Renal cortical epithelial cell (primary cell): Measurements from ENCODE around the gene ZNF419. TPM values are rescaled to one million over a fixed set of nuclear protein-coding genes. Genes with fewer than 3 reads are reported as not detected.
"Not testable (repeated sequence)": the region's sequence is repeated elsewhere in the genome, so short reads cannot be mapped to it uniquely, and the experiment has no call there.

Experiments
- DNase-seq: peaks from one replicate; pipeline ENCODE4 v3.0.0-alpha.2; 2011; ENCODE audit warnings: low read depth
- total RNA-seq: library from RNA; depleted of rRNA; stranded (reverse); fragments of >200 nt; gene quantifications from 2 replicates; pipeline ENCODE4 v1.2.3, GENCODE V29; 2014

ZNF419 gene
- 6.3 and 10.2 TPM in 2 replicates for total RNA-seq

DNA sequence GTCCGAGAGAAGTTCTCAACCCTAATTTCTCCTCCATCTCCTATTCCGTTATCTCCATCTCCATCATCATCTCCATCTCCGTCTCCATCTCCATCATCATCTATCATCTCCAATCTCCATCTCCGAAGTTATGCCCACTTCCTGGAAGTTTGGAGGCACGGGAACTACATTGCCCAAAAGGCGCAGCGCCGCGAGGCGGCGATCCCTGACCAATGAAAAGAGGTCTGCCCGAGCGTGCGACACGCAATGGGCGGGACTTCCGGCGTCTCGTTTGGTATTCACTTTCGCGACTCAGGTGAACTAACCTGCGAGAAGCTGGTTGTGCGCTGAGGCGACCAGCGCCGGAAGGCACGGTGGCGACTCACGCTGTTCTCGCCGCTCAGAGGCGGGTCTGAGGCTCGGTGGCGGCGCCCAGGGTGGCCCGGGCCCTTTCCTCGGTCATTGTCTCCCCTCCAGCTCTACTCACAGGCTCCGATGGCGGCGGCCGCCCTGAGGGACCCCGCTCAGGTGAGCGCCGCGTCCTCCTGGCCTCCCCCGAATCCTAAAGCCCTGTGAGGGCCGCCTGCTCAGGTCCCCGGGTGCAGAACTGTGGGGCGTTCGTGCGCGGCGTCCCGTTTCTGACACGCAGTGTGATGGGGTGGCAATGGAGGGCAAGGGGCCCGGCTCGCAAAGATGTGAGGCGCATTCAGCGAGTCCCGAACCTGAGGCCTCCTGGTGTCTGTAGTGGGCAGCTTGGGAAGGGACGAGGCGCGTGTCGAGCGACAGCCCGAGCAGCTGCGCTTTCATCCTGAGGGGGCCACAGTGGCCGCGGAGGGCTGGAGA is at the start of gene ZNF419:
ZNF419 (plus strand) TSS at position 274 of the 822 bp plus-strand sequence; CDS start at position 475, 201 bp downstream.
- peak; percentile 82 for DNase-seq

DNA sequence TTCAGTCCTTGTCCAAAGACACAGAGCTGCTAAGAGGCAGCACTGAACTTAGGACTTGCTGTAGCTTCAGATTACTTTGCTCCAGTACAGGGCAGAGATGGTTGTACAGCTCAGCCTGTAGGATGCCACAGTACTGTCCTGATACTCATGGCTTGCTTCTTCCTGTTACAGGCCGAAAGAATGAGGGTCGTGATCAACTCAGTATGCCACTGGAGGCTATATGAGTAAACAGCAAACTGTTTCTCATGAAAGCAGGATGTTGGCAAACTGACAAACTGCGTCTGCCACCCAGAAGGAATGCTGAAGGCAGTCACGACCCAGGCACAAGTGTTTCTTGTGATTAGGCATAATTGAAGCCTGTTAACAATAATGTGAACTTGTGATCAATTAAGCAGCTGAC is 49.6 kb upstream of the ZNF419 start:
- DNase-seq, result no peak

- no peak for DNase-seq
These were observed 48.6 kb upstream of the ZNF419 start for GRCh38 chr19:57438925-57439324.

DNA sequence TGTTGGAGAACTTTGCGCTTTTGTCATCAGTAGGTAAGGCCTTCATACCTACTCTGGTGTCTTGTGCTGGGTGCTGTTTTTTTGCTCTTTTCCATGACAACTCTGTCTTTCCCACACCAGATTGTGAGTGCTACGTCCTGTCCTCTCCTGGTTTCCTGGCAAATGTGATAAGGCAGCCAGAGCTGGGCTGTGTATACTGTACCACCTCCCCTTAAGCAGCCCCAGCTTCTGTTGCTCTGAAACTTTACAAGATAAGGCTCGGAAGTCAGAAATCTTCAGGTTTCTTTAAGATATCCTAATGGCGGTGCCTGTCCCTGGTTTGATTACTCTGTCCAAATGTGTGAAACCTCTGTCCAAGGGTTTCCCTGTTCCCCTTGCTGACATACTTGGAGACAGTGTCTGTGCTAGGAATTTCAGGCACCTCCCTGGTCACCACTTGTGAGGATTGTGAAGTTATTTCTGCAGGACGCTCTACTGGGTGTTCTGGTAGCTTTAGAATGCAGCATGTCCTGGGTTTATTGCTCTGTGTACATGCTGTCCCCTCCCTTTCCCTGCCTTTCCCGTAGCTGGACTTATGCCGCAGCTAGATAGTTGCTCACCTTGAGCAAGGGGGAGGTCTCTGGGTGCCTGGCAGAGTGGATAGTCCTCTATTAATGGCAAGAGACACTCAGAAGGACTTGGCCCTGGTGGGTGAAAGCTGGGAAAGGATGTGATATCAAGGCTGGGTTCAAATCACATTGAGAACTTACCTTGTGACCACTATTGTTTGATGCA is 45.4 kb upstream of the ZNF419 start:
- DNase-seq, result no peak

GRCh38 chr19:57443121-57443696 is 44.3 kb upstream of the ZNF419 start:
- DNase-seq, result no peak

DNA sequence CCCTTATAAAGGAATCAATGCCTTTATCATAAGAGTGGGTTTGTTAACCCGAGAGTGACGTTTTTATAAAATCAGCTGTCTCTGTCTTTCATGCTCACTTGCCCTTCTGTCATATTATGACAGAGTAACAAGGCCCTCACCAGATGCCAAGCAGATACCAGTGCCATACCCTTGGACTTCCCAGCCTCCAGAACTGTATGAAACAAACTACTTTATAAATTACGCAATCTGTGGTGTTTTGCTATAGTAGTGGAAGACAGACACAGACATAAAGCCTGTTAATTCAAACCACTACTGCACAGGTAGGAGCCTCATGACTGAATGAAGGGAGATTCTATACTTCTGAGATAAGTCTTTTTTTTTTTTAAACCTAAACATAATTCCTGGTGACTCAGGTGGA is 35.2 kb upstream of the ZNF419 start:
- DNase-seq, result no peak

DNA sequence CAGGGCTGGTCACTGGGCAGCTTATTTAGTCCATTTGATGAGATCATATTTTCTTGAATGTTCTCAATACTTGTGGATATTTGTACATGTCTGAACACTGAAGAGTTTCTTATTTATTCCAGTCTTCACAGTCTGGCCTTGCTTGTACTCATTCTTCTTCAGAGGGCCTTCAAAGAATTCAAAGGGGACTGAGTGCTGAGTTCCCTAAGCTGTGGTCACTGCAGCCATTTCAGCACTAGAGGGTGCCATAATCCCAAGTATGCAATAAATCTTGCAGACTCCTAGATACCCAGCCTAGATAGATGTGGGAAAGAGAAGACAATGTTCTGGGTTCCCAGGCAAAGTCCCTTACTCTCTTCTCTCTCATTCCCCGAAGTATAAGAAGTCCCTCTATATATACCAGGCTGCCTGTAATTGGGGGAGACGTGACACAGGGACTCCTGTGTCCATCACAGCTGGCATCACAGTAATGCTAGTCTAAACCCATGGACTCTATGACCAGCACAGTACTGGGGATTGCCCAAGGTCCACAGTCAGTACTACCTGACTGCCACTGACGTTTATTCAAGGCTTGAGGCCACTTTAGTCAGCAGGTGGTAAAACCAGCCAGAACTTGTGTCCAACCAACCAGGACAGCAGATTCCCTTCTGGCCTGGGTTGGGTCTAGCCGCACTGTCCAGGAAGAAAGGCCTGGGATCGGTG is 21.7 kb upstream of the ZNF419 start:
- DNase-seq, result no peak

DNA sequence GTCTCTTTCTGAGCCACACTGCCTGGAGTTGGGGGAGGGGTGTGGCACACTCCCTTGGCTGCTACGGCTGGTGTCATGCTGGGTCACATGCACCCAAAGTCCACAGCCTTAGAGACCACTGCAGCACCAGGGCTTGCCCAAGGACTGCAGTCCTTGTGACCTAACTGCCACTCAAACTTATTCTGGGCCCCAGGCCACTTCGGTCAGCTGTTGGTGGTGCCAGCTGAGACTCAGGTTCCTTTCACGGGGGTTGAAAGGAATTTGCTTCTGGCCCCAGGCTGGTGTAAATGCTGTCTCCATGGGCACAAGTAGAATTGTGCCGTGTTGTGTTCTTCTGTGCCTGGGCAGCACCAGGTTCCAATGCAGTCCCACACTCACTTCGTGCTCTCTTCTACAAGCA is 21.1 kb upstream of the ZNF419 start:
- no peak for DNase-seq

DNA sequence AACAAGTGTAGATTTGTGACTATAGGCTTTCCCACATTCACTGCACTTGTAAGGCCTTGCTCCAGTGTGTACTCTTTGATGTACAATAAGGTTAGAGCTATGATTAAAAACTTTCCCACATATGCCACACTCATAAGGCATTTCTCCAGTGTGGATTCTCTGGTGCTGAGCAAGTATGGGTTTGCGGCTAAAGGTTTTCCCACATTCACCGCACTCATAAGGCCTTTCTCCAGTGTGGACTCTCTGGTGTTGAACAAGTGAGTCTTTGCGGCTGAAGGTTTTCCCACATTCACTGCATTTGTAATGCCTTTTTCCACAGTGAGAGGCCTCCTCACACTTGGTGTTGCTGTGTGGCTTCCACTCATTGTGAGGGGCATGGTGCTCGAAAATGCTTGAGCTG is 13.9 kb upstream of the ZNF419 start:
- DNase-seq, result no peak

DNA sequence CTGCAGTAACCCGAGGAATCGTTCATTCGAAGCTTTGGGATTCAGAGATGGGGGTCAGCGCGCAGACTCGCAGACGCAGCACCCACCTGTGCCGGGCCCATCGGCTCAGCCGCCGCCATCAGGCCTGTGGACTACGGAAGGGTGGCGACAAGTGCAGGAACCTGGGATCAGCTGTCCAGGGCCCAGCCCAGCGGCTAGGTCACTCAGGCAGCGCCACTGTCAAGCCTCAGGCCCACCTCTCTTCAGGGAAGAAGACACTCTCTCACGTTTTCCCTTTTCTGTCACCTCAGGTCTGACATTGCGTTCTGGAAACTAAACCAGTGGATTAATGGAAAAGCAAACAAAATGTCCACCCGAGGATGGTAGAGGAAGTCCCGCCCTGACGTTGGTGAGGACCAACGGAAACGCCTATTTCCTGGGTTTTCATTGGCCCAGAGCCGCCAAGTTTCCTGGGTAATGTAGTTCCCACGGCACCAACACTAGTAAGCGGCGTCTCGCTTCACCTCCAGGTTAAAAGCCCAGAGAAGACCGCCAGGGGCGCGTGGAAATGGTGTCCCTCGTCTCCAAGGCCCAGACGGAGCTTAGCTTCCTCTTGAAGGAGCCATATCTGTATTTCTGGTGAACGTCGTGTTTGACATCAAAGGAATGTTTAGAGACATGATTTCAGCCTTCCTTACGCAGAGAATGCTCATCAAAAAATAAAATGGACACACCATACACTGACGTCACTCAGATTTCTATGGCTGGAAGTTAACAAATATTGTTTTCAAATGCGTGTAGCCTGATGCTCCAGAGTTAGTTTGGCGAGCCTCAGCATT is 10.2 kb upstream of the ZNF419 start, which contains the start of gene ZNF772:
ZNF772 (minus strand) TSS at position 376 of the 818 bp plus-strand sequence; CDS start at position 119, 257 bp downstream.
- peak; percentile 91 for DNase-seq

- DNase-seq, result not testable (repeated sequence)
These were observed 722 bp downstream of the ZNF419 start for GRCh38 chr19:57488299-57488644.

- not testable (repeated sequence) for DNase-seq
These were observed 11.8 kb downstream of the ZNF419 start for GRCh38 chr19:57499332-57499679.

DNA sequence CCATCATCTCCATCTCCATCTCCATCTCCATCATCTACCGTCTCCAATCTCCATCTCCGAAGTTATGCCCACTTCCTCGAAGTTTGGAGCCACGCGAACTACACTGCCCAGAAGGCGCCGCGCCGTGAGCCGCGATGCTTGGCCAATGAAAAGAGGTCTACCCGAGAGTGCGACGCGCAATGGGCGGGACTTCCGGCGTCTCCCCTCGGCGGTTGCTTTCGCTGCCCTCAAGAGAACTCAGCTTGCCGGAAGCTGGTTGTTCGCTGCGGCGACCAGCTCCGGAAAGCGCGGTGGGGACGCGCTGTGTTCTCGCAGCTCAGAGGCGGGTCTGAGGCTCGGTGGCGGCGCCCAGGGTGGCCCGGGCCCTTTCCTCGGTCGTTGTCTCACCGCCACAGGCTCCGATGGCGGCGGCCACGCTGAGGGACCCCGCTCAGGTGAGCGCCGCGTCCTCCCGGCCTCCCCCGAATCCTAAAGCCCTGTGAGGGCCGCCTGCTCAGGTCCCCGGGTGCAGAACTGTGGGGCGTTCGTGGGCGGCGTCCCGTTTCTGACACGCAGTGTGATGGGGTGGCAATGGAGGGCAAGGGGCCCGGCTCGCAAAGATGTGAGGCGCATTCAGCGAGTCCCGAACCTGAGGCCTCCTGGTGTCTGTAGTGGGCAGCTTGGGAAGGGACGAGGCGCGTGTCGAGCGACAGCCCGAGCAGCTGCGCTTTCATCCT is 12.3 kb downstream of the ZNF419 start, which contains the start of gene ZNF773:
ZNF773 (plus strand) TSS at position 259 of the 716 bp plus-strand sequence; CDS start at position 402, 143 bp downstream.
- peak; percentile 87 for DNase-seq

GRCh38 chr19:57500400-57500799 is 12.8 kb downstream of the ZNF419 start:
- peak; percentile 17 for DNase-seq

GRCh38 chr19:57506163-57506562 is 18.6 kb downstream of the ZNF419 start:
- no peak for DNase-seq

DNA sequence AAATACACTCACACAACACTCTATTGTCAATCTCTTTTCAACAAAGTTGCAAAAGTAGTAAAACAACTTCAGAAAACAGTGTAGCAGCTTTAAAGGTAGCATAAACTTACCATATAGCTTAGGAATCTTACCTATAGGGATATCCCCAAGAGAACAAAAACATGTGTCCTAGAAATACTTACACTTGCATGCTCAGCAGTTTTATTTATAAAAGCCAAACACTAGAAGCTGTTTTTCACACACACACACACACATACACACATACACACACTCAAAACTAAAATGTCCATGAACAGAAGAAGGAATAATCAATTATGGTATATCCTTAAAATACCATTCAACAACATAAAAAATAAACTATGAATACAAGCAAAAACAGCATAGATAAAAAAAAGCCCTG is 23.9 kb downstream of the ZNF419 start:
- DNase-seq, result no peak

DNA sequence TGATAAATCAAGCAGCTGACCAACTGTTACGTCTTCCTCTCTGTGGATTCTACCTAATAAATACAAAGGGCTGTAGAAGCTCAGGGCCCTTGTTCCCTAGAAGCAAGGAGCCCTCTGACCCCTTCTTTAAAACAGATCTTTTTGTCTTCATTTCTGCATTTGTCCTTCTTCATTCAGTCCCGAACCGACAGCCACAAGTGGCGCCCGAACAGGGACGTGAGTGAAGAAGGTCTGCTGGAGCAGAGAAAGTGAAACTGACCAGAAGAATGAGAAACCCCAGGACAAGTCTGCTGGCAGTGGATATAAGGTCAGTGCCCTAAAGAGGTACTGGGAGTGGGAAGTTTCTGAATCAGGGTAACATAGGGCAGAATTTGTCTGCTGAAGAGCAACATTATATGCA is 25.3 kb downstream of the ZNF419 start:
- DNase-seq, result no peak

- no peak for DNase-seq
These were observed 27.7 kb downstream of the ZNF419 start for GRCh38 chr19:57515255-57515654.

DNA sequence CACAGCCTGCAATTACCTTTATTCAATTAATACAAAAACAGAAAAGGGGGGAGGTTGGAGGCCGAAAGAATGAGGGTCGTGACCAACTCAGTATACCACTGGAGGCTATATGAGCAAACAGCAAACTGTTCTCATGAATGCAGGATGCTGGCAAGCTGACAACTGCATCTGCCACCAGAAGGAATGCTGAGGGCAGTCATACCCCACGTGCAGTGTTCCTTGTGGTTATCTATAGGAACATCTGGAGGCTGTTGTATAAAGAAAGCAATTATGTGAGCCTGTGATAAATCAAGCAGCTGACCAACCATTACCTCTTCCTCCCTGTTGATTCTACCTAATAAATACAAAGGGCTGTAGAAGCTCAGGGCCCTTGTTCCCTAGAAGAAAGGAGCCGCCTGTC is 30.5 kb downstream of the ZNF419 start:
- DNase-seq, result not testable (repeated sequence)

GRCh38 chr19:57527136-57527881 is 39.8 kb downstream of the ZNF419 start, which contains the start of gene ZNF549:
Gene ZNF549, plus strand, starts transcription at chr19:57527356. Its CDS starts 218 bp downstream, at chr19:57527574.
- DNase-seq, result peak; percentile 83
